ENCODE data around the gene H2AZ2.
"Not testable (repeated sequence)": the region's sequence is repeated elsewhere in the genome, so short reads cannot be mapped to it uniquely, and the experiment has no call there.

Gene H2AZ2

GRCh38 chr7:44823255-44823781 is 24.6 kb downstream of the H2AZ2 start:
- in situ Hi-C loops (cut with HindIII; ENCODE audit: low sequenced_read_pairs) = no loop called here

GRCh38 chr7:44819292-44819691 is 28.6 kb downstream of the H2AZ2 start:
- in situ Hi-C loops (cut with HindIII; ENCODE audit: low sequenced_read_pairs) = no loop called here

DNA sequence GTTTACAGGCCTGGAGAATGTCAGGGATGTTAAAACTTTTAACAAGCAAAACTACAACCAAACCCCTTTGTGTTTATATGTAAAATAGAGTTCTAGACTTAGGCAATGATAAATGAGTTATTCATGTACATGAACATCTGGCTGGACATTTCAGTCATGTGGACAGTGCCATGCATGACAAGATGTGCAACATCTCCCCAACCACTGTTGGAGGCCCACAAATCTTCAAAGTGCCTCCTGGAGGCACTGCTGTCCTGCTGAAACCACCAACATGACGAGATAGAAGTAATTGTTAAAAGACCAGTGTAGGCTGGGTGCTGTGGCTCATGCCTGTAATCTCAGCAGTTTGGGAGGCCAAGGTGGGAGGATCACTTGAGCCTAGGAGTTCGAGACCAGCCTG is 33.0 kb downstream of the H2AZ2 start:
- in situ Hi-C loops (cut with HindIII; ENCODE audit: low sequenced_read_pairs) = no loop called here

GRCh38 chr7:44811571-44811970 is 36.3 kb downstream of the H2AZ2 start:
- in situ Hi-C loops (cut with HindIII; ENCODE audit: low sequenced_read_pairs) = no loop called here

GRCh38 chr7:44811093-44811492 is 36.8 kb downstream of the H2AZ2 start:
- in situ Hi-C loops (cut with HindIII; ENCODE audit: low sequenced_read_pairs) = no loop called here

DNA sequence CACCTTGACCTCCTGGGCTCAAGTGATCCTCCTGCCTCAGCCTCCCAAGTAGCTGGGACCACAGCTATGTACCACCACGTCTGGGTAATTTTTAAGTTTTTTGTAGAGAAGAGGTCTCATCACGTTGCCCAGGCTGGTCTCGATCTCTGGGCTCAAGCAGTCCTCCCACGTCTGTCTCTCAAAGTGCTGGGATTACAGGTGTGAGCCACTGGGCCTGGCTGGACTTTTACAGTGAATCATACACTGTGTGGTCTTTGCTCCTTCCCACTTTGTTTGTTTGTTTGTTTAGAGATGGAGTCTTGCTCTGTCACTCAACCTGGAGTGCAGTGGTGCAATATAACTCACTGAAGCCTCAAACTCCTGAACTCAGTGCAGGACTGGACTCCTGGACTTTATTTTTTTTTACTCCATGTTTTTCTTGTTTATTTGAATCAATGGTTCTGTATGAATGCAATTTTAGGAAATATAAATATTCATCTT is 38.9 kb downstream of the H2AZ2 start:
- in situ Hi-C loops (cut with HindIII; ENCODE audit: low sequenced_read_pairs) = no loop called here

DNA sequence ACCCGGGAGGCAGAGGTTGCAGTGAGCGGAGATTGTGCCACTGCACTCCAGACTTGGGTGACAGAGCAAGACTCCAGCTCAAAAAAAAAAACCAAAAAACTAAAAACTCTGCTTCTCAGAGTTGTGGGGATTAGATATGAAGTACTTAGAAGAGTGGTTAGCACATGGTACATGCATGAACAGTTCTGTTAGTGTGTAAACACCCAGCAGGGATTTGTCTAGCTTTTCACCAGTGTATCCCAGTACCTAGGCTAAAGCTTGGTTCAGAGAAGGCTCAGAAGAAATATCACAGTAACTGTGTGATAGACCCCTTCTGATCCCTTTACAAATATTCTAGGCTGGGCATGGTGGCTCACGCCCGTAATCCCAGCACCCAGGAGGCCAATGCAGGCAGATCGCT is 41.9 kb downstream of the H2AZ2 start:
- in situ Hi-C loops (cut with HindIII; ENCODE audit: low sequenced_read_pairs) = no loop called here

DNA sequence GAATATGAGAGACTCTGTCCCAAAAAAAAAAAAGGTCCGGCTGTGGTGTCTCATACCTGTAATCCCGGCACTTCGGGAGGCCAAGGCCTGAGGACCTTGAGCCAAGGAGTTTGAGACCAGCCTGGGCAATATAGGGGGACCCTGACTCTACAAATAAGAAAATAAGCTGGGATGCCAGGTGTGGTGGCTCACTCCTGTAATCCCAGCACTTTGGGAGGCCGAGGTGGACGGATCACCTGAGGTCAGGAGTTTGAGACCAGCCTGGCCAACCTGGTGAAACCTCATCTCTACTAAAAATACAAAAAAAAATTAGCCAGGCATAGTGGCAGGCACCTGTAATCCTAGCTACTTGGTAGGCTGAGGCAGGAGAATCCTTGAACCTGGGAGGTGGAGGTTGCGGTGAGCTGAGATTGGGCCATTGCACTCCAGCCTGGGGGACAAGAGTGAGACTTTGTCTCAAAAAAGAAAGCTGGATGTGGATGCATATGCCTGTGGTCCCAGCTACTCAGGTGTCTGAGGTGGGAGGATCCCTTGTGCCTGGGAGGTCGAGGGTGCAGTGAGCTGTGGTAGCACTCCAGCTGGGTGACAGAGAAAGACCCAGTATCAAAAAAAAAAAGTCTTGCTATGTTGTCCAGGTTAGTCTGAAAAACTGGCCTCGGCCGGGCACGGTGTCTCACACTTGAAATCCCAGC is 43.9 kb downstream of the H2AZ2 start:
- in situ Hi-C loops (cut with HindIII; ENCODE audit: low sequenced_read_pairs) = not testable (repeated sequence)

GRCh38 chr7:44802418-44803025 is 45.4 kb downstream of the H2AZ2 start:
- in situ Hi-C loops (cut with HindIII; ENCODE audit: low sequenced_read_pairs) = no loop called here

GRCh38 chr7:44801890-44802289 is 46.0 kb downstream of the H2AZ2 start:
- in situ Hi-C loops (cut with HindIII; ENCODE audit: low sequenced_read_pairs) = no loop called here

DNA sequence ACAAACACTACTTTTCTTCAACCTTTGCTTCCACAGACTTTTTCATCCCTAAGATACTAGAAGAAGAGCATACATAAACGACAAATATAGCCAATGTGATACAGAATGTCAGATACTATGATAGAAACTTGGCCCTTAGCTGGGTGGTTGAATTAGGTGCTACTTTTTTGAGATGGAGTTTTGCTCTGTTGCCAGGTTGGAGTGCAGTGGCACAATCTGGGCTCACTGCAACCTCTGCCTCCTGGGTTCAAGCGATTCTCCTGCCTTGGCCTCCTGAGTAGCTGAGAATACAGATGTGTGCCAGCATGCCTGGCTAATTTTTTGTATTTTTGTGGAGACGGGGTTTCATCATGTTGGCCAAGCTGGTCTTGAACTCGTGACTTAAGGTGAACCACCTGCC is 47.9 kb downstream of the H2AZ2 start:
- in situ Hi-C loops (cut with HindIII; ENCODE audit: low sequenced_read_pairs) = no loop called here

- in situ Hi-C loops (cut with HindIII; ENCODE audit: low sequenced_read_pairs) = no loop called here
Observed at GRCh38 chr7:44798649-44799305, 49.1 kb downstream of the H2AZ2 start.

DNA sequence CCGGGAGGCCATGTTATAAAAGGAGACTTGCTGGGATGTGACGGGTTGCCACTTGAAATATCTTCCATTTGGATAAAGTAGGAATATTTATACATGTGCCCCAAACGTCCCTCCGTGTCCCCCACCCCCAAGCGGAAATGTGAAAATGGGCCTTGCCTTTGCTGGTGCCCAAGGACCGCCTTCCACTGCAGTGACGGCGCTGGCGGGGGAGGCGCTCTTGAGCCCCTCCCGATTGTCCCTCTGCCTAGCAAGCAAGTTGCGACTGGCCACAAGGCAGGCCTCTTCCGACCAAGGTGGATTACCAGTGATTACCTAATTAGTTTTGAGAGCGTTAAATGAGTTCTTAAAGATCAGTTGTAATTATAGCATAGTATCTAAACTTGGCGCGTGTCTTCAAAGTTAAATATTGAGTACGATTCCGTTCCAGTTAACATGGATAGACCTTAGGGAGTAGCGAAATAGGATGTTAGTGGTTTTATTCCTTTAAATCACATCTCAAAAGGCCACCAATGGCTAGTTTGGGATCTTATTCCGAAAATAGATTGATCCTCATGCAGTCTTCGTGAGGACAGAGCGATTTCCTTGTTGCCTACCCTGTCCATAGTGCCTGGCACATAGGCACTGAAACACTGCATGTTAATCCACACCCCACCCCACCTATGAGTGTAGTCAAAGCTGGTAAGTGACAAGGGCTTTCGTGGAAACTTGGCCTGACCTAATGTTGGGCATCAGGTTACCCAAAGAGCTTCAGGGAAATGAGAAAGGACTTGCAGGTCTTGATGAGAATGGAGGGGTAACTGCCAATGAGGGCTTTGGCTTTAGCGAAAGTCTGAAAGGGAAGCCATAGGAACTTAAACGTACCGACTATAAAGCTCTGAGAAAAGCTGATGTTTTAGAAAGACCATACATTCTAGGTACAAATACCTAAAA is 50.3 kb downstream of the H2AZ2 start:
- in situ Hi-C loops (cut with HindIII; ENCODE audit: low sequenced_read_pairs) = no loop called here

DNA sequence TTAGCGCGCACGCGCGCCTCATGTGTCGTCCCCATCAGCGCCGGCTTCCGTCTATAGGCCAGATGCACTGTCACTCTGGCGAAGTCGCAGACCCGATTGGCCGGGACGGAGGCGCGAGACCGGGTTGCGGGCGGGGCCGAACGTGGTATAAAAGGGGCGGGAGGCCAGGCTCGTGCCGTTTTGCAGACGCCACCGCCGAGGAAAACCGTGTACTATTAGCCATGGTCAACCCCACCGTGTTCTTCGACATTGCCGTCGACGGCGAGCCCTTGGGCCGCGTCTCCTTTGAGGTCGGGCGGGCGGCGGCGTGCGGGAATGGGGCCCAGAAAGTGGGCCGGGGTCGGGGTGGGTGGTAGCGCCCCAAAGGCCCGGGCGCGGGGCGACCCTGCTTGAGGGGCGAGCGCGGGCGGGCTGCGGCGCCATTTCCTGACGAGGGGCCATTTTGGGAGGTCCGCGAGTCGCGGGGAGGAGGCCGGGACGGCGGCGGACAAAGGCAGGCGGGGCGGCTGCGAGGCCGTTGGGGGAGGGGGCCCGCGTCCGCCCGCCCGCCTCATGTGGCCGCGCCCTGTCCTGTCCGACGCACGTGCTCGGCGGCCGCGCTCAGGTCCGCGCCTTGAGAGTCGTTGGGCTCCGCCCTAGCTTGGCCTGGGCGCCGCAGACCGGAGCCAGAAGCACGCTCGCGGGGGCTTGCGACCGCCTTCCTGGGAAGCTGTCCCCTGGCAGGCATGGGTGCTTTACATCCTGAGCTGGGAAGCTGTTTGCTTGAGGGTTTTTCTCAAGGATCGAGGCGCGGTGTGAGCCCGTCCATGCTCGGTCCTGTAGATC is 51.2 kb downstream of the H2AZ2 start, which contains the start of gene PPIA:
Gene PPIA, plus strand, starts transcription at position 178 of the 825 bp plus-strand sequence. Its CDS starts 44 bp downstream, at position 222.
- in situ Hi-C loops (cut with HindIII; ENCODE audit: low sequenced_read_pairs) = no loop called here

DNA sequence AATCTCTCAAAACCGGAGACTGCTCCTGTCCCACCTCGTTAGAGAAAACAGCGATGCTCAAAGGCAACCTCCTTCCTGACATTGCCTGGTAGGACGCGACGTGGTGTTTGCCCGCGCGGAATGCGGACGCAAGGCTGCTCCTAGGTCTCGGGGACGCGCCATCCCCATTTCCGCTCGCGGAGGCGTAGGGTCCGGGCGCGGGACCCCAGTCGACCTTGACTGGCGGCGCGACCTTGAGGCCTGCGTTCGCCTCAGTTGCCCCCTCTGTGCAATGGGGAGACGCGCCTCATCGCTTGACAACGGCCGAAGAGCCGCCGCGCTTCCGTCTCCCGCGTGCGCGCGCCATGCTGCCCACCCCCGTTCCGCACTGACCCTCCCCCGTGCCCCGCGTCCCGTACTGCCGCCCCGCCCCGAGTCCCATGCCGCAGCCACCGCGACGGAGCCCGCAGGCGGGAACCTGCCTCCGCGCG is 51.8 kb downstream of the H2AZ2 start:
- in situ Hi-C loops (cut with HindIII; ENCODE audit: low sequenced_read_pairs) = no loop called here

- in situ Hi-C loops (cut with HindIII; ENCODE audit: low sequenced_read_pairs) = no loop called here
Observed at GRCh38 chr7:44794331-44794730, 53.6 kb downstream of the H2AZ2 start.

DNA sequence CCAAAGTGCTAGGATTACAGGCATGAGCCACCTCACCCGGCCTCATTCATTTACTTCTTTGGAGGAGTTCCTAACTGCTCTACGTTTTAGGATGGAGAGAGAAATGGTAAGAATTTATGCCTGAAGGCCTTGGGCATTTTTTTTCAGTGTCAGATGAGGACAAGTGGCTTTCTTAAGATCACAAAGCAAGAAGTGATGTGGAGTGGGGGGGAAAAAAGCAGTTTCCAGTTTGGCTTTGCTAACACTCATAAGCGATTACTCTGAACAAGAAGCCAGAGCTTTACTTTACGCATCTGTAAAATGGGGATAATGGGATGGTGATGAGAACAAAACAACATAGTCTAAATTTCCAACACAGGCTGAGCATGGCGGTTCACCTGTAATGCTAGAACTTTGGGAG is 54.0 kb downstream of the H2AZ2 start:
- in situ Hi-C loops (cut with HindIII; ENCODE audit: low sequenced_read_pairs) = no loop called here

- in situ Hi-C loops (cut with HindIII; ENCODE audit: low sequenced_read_pairs) = no loop called here
Observed at GRCh38 chr7:44791278-44792219, 56.3 kb downstream of the H2AZ2 start.

GRCh38 chr7:44789990-44790389 is 57.9 kb downstream of the H2AZ2 start:
- in situ Hi-C loops (cut with HindIII; ENCODE audit: low sequenced_read_pairs) = no loop called here

All from DLD1 (cell line).